ENCODE data around the gene TUBB2A. TPM values are rescaled to one million over a fixed set of nuclear protein-coding genes. Genes with fewer than 3 reads are reported as not detected.

TUBB2A gene
- total RNA-seq, 1 donor from 2014 or later, result 24.3 TPM

- H3K27me3 Mint-ChIP-seq (ENCODE audit: low read depth), result no peaks in the 10 kb centered on the region
- H3K4me1 Mint-ChIP-seq, result peaks cover 12% of the 10 kb centered on the region
- TF ChIP-seq, protein P1, sequence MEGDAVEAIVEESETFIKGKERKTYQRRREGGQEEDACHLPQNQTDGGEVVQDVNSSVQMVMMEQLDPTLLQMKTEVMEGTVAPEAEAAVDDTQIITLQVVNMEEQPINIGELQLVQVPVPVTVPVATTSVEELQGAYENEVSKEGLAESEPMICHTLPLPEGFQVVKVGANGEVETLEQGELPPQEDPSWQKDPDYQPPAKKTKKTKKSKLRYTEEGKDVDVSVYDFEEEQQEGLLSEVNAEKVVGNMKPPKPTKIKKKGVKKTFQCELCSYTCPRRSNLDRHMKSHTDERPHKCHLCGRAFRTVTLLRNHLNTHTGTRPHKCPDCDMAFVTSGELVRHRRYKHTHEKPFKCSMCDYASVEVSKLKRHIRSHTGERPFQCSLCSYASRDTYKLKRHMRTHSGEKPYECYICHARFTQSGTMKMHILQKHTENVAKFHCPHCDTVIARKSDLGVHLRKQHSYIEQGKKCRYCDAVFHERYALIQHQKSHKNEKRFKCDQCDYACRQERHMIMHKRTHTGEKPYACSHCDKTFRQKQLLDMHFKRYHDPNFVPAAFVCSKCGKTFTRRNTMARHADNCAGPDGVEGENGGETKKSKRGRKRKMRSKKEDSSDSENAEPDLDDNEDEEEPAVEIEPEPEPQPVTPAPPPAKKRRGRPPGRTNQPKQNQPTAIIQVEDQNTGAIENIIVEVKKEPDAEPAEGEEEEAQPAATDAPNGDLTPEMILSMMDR (IDR thresholded peaks at IDR 0.05; ENCODE audit: unreplicated experiment), result no peak
- no peak for DNase-seq (ENCODE audit: low spot score in 2 of 2, unreplicated experiment in 2 of 2)
- no peak overlapping the region for H3K4me3 Mint-ChIP-seq
- no peaks in the 10 kb centered on the region for H3K9me3 Mint-ChIP-seq
- H3K27ac Mint-ChIP-seq, result no peak overlapping the region
- H3K36me3 Mint-ChIP-seq, result peaks cover 22% of the 10 kb centered on the region
Measured at GRCh38 chr6:3114377-3114776, 43.0 kb downstream of the TUBB2A start.

DNA sequence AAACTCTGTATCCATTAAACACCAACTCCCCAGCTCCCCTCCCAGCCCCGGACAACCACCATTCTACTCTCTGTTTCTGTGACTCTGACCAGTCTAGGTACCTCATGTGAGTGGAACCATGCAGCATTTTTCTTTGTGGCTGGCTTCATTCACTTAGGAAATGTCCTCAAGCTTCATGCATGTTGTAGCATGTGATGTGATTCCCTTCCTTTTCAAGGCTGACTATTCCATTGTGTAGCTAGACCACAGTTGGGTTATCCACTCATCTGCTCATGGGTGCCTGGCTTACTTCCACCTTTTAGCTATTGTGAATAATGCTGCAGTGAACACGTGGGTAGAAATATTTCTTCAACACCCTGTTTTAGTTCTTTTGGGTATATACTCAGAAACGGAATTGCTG is 47.6 kb downstream of the TUBB2A start:
- H3K27ac Mint-ChIP-seq, result no peak overlapping the region
- no peaks in the 10 kb centered on the region for H3K4me1 Mint-ChIP-seq
- no peak for DNase-seq (ENCODE audit: low spot score in 2 of 2, unreplicated experiment in 2 of 2)
- H3K4me3 Mint-ChIP-seq, result no peak overlapping the region
- peaks cover 40% of the 10 kb centered on the region for H3K36me3 Mint-ChIP-seq
- TF ChIP-seq, protein P1 (IDR thresholded peaks at IDR 0.05; ENCODE audit: unreplicated experiment), result no peak
- H3K27me3 Mint-ChIP-seq (ENCODE audit: low read depth), result no peaks in the 10 kb centered on the region
- no peaks in the 10 kb centered on the region for H3K9me3 Mint-ChIP-seq

GRCh38 chr6:3108746-3109414 is 48.5 kb downstream of the TUBB2A start:
- H3K27me3 Mint-ChIP-seq (ENCODE audit: low read depth), result no peaks in the 10 kb centered on the region
- TF ChIP-seq, protein P1 (IDR thresholded peaks at IDR 0.05; ENCODE audit: unreplicated experiment), result no peak
- H3K4me3 Mint-ChIP-seq, result no peak overlapping the region
- DNase-seq (ENCODE audit: low spot score in 2 of 2, unreplicated experiment in 2 of 2), result no peak
- no peaks in the 10 kb centered on the region for H3K9me3 Mint-ChIP-seq
- no peaks in the 10 kb centered on the region for H3K4me1 Mint-ChIP-seq
- H3K36me3 Mint-ChIP-seq, result peaks cover 44% of the 10 kb centered on the region
- H3K27ac Mint-ChIP-seq, result no peak overlapping the region

Other genes starting within 250 kb of the TUBB2A start
- 91.4 to 96.8 TPM (median 93.4 TPM) in 3 replicates for gene SERPINB6, start 186.0 kb downstream of the TUBB2A start, total RNA-seq
- gene NQO2, start 157.7 kb downstream of the TUBB2A start, total RNA-seq, result 17.1 to 18.7 TPM (median 17.3 TPM) in 3 replicates
- gene RIPK1, start 89.0 kb downstream of the TUBB2A start, total RNA-seq, result 17.5 to 18.4 TPM (median 17.6 TPM) in 3 replicates
- gene BPHL, start 38.8 kb downstream of the TUBB2A start, total RNA-seq, result 41.5 to 49.2 TPM (median 43.8 TPM) in 3 replicates
- 110 to 121 TPM (median 114 TPM) in 3 replicates for gene TUBB2B, start 70.1 kb upstream of the TUBB2A start, total RNA-seq
- 26.1 to 27.8 TPM (median 26.6 TPM) in 3 replicates for gene PSMG4, start 101.4 kb upstream of the TUBB2A start, total RNA-seq

Measured in mesothelial cell of epicardium (in vitro differentiated cells).